ENCODE data around the gene RIMBP2. TPM values are rescaled to one million over a fixed set of nuclear protein-coding genes. Genes with fewer than 3 reads are reported as not detected.

Gene RIMBP2
- total and polyA plus RNA-seq, 2 experiments from 2014 or later, result 0.31 to 0.37 TPM

GRCh38 chr12:130589540-130590317 is 126.4 kb downstream of the RIMBP2 start (continued):
- TF ChIP-seq, protein P1, sequence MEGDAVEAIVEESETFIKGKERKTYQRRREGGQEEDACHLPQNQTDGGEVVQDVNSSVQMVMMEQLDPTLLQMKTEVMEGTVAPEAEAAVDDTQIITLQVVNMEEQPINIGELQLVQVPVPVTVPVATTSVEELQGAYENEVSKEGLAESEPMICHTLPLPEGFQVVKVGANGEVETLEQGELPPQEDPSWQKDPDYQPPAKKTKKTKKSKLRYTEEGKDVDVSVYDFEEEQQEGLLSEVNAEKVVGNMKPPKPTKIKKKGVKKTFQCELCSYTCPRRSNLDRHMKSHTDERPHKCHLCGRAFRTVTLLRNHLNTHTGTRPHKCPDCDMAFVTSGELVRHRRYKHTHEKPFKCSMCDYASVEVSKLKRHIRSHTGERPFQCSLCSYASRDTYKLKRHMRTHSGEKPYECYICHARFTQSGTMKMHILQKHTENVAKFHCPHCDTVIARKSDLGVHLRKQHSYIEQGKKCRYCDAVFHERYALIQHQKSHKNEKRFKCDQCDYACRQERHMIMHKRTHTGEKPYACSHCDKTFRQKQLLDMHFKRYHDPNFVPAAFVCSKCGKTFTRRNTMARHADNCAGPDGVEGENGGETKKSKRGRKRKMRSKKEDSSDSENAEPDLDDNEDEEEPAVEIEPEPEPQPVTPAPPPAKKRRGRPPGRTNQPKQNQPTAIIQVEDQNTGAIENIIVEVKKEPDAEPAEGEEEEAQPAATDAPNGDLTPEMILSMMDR (conservative IDR thresholded peaks at IDR 0.05; ENCODE audit: low read depth in 2 of 2), result no peak
- TF ChIP-seq NANOG (IDR thresholded peaks at IDR 0.05; ENCODE audit: borderline replicate concordance) (no peak), CREB1 (CRISPR knock-in tag; IDR thresholded peaks at IDR 0.05; ENCODE audit: low read depth) (no peak)
- TF ChIP-seq, protein P2, sequence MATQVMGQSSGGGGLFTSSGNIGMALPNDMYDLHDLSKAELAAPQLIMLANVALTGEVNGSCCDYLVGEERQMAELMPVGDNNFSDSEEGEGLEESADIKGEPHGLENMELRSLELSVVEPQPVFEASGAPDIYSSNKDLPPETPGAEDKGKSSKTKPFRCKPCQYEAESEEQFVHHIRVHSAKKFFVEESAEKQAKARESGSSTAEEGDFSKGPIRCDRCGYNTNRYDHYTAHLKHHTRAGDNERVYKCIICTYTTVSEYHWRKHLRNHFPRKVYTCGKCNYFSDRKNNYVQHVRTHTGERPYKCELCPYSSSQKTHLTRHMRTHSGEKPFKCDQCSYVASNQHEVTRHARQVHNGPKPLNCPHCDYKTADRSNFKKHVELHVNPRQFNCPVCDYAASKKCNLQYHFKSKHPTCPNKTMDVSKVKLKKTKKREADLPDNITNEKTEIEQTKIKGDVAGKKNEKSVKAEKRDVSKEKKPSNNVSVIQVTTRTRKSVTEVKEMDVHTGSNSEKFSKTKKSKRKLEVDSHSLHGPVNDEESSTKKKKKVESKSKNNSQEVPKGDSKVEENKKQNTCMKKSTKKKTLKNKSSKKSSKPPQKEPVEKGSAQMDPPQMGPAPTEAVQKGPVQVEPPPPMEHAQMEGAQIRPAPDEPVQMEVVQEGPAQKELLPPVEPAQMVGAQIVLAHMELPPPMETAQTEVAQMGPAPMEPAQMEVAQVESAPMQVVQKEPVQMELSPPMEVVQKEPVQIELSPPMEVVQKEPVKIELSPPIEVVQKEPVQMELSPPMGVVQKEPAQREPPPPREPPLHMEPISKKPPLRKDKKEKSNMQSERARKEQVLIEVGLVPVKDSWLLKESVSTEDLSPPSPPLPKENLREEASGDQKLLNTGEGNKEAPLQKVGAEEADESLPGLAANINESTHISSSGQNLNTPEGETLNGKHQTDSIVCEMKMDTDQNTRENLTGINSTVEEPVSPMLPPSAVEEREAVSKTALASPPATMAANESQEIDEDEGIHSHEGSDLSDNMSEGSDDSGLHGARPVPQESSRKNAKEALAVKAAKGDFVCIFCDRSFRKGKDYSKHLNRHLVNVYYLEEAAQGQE (IDR thresholded peaks at IDR 0.05; ENCODE audit: unreplicated experiment), result no peak

DNA sequence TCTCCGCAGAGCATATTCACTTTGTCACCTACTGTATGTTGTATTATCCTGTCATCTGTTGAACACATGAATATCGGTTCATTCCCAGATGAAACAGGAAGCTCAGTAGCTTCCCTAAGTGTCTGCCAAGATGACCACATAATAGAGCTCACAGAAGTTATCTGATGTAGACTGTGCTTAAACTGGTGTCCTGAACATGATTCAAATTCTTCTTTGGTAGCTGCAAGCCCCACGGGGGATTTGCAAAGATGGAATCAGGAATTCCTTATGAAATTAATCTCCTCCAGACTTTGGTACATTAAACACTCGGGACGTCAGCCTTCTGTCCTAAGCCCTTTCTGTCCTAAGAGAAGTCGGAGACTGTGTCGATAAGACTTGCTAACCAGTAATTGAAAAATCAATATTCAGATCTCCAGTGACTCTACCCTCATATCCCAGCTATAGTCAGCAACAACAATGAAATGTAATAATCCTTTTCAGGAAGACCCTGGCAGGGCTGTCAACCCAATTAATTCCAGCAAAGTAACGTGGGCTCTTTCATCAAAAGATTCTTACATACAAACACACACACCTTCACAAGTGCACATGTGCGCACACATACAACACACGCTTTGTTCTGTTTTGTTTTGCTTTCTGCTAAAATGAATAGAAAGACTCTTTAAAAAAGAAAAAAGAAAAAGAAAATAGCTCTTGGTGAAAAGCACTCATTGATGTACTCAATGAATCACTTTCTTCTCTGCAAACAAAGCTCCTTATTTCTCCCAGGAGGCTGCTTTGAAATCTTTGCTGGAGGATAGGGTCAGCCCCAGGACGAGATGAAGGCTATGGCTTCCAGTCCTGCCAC is 127.2 kb downstream of the RIMBP2 start:
- H3K4me3 Mint-ChIP-seq, result no peak overlapping the region

More for the DNA sequence above, 127.2 kb downstream of the RIMBP2 start:
- H3K9me2 ChIP-seq (ENCODE audit: insufficient read depth), result no peaks in the 10 kb centered on the region
- Mint-ChIP-seq H3K27ac (no peak overlapping the region), H3K27me3 (ENCODE audit: insufficient read depth, low read depth, poor library complexity) (peaks cover 5% of the 10 kb centered on the region), H3K4me1 (no peaks in the 10 kb centered on the region), H3K9me3 (peaks cover 55% of the 10 kb centered on the region), H3K36me3 (ENCODE audit: low read depth) (peaks cover 18% of the 10 kb centered on the region)
- no peak overlapping the region for H2AFZ ChIP-seq
- H3K27ac ChIP-seq (ENCODE audit: low read depth), result no peak overlapping the region
- no peak for DNase-seq (ENCODE audit: low spot score)
- no peaks in the 10 kb centered on the region for H3F3A ChIP-seq (replicated peaks; ENCODE audit: low read depth)
- H3K79me2 ChIP-seq (replicated peaks; ENCODE audit: insufficient read depth), result no peaks in the 10 kb centered on the region
- TF ChIP-seq NANOG (IDR thresholded peaks at IDR 0.05; ENCODE audit: borderline replicate concordance) (no peak), JUNB (IDR thresholded peaks at IDR 0.05; ENCODE audit: unreplicated experiment) (no peak), CREB1 (CRISPR knock-in tag; IDR thresholded peaks at IDR 0.05; ENCODE audit: low read depth) (no peak)
- no peaks in the 10 kb centered on the region for H3K36me3 ChIP-seq (ENCODE audit: insufficient read depth)
- ATAC-seq, result no peak
- no peaks in the 10 kb centered on the region for H3K27me3 ChIP-seq (ENCODE audit: insufficient read depth)
- H3K4me1 ChIP-seq (ENCODE audit: insufficient read depth), result no peaks in the 10 kb centered on the region
- H3K4me3 ChIP-seq, result no peak overlapping the region
- no peaks in the 10 kb centered on the region for H4K20me1 ChIP-seq (replicated peaks; ENCODE audit: insufficient read depth)
- H3K4me2 ChIP-seq, result no peak overlapping the region
